H9 (cell line): ENCODE measurements around the gene MMP15. TPM values are rescaled to one million over a fixed set of nuclear protein-coding genes. Genes with fewer than 3 reads are reported as not detected.

ENCODE experiments used
- DNase-seq: peaks from one replicate; pipeline ENCODE4 v3.0.0-alpha.2; 2017
- H2AFZ ChIP-seq: one replicate; pipeline ENCODE4 v1.6.1; 2013; ENCODE audit warnings: mild to moderate bottlenecking, low read length, control low read depth, moderate library complexity
- H2AK5ac ChIP-seq: 2 replicates; pipeline ENCODE4 v1.6.1; 2013; ENCODE audit warnings: low read length, control low read depth, mixed read lengths; ENCODE audit not compliant: insufficient read length
- H2BK120ac ChIP-seq: one replicate; pipeline ENCODE4 v1.6.1; 2013; ENCODE audit warnings: low read depth, mild to moderate bottlenecking, low read length, control low read depth, inconsistent platforms; ENCODE audit not compliant: poor library complexity, severe bottlenecking
- H2BK12ac ChIP-seq: 2 replicates; pipeline ENCODE4 v1.6.1; 2013; ENCODE audit warnings: low read length, control low read depth, mixed read lengths, low read depth; ENCODE audit not compliant: insufficient read length
- H2BK15ac ChIP-seq: 2 replicates; pipeline ENCODE4 v1.6.1; 2013; ENCODE audit warnings: low read depth, low read length, control low read depth
- H2BK20ac ChIP-seq: one replicate; pipeline ENCODE4 v1.6.1; 2013; ENCODE audit warnings: low read depth, mild to moderate bottlenecking, low read length, control low read depth, inconsistent platforms; ENCODE audit not compliant: poor library complexity, severe bottlenecking
- H2BK5ac ChIP-seq: 2 replicates; pipeline ENCODE4 v1.6.1; 2013; ENCODE audit warnings: low read length, control low read depth, mixed read lengths; ENCODE audit not compliant: insufficient read length
- H3K14ac ChIP-seq: 2 replicates; pipeline ENCODE4 v1.6.1; 2013; ENCODE audit warnings: low read length, control low read depth; ENCODE audit not compliant: insufficient read depth
- H3K18ac ChIP-seq: 2 replicates; pipeline ENCODE4 v1.6.1; 2013; ENCODE audit warnings: low read depth, mild to moderate bottlenecking, mixed read lengths, low read length, control low read depth; ENCODE audit not compliant: insufficient read length
- H3K23ac ChIP-seq: 2 replicates; pipeline ENCODE4 v1.6.1; 2013; ENCODE audit warnings: low read length, control low read depth, mixed read lengths, low read depth; ENCODE audit not compliant: insufficient read length
- H3K23me2 ChIP-seq: 2 replicates; pipeline ENCODE4 v1.6.1; 2013; ENCODE audit warnings: low read depth, mild to moderate bottlenecking, mixed read lengths, low read length, control low read depth; ENCODE audit not compliant: insufficient read length, poor library complexity, severe bottlenecking
- H3K27ac ChIP-seq: 2 replicates; pipeline ENCODE4 v1.5.1; 2013; ENCODE audit warnings: low read length, control low read depth, mixed read lengths, low read depth; ENCODE audit not compliant: insufficient read length
- H3K27me3 ChIP-seq: 2 replicates; pipeline ENCODE4 v1.6.1; 2013; ENCODE audit warnings: low read length, control low read depth, inconsistent platforms; ENCODE audit not compliant: insufficient read depth
- H3K4ac ChIP-seq: 2 replicates; pipeline ENCODE4 v1.6.1; 2013; ENCODE audit warnings: low read depth, mild to moderate bottlenecking, control low read depth, inconsistent platforms, low read length, moderate library complexity
- H3K4me1 ChIP-seq: 2 replicates; pipeline ENCODE4 v1.6.1; 2013; ENCODE audit warnings: low read length, control low read depth, inconsistent platforms; ENCODE audit not compliant: insufficient read depth
- H3K4me2 ChIP-seq: 2 replicates; pipeline ENCODE4 v1.6.1; 2013; ENCODE audit warnings: low read length, control low read depth, mixed read lengths; ENCODE audit not compliant: insufficient read length, insufficient read depth
- H3K56ac ChIP-seq: 2 replicates; pipeline ENCODE4 v1.6.1; 2013; ENCODE audit warnings: low read depth, mild to moderate bottlenecking, mixed read lengths, low read length, control low read depth; ENCODE audit not compliant: insufficient read length
- H3K79me1 ChIP-seq: 2 replicates; pipeline ENCODE4 v1.6.1; 2013; ENCODE audit warnings: low read depth, mild to moderate bottlenecking, moderate library complexity, low read length, control low read depth, inconsistent platforms; ENCODE audit not compliant: insufficient read depth, poor library complexity, severe bottlenecking
- H3K79me2 ChIP-seq: 2 replicates; pipeline ENCODE4 v1.6.1; 2013; ENCODE audit warnings: low read length, control low read depth, inconsistent platforms; ENCODE audit not compliant: insufficient read depth
- H3K9ac ChIP-seq: 2 replicates; pipeline ENCODE4 v1.6.1; 2013; ENCODE audit warnings: low read length, control low read depth, mixed read lengths; ENCODE audit not compliant: insufficient read length; ENCODE audit errors: extremely low read depth
- H3K9me3 ChIP-seq: one replicate; pipeline ENCODE4 v1.6.1; 2013; ENCODE audit warnings: low read depth, low read length, inconsistent platforms; ENCODE audit not compliant: control insufficient read depth
- H3T11ph ChIP-seq: one replicate; pipeline ENCODE4 v1.6.1; 2013; ENCODE audit warnings: mild to moderate bottlenecking, low read length, control low read depth, inconsistent platforms
- H4K20me1 ChIP-seq: one replicate; pipeline ENCODE4 v1.6.1; 2013; ENCODE audit not compliant: control insufficient read depth, insufficient read length, insufficient read depth
- H4K5ac ChIP-seq: 2 replicates; pipeline ENCODE4 v1.6.1; 2013; ENCODE audit warnings: low read depth, mild to moderate bottlenecking, mixed read lengths, low read length, control low read depth; ENCODE audit not compliant: insufficient read length
- H4K8ac ChIP-seq: replicated peaks from 2 replicates; pipeline ENCODE4 v1.6.1; 2013; ENCODE audit warnings: low read length, control low read depth, mixed read lengths, low read depth; ENCODE audit not compliant: insufficient read length
- H4K91ac ChIP-seq: 2 replicates; pipeline ENCODE4 v1.6.1; 2013; ENCODE audit warnings: low read depth, mild to moderate bottlenecking, moderate library complexity, mixed read lengths, low read length, control low read depth; ENCODE audit not compliant: insufficient read length
- H3K27ac Mint-ChIP-seq, 3 experiments: 2 replicates in 2 of 3; 3 replicates in 1 of 3; pipeline ENCODE4 v1.8.0; 2020 to 2021; ENCODE audit warnings: mixed read lengths in 3 of 3, mild to moderate bottlenecking in 1 of 3, moderate library complexity in 1 of 3
- H3K27me3 Mint-ChIP-seq: 2 replicates; pipeline ENCODE4 v1.8.0; 2021; ENCODE audit warnings: low read depth, mild to moderate bottlenecking, moderate library complexity, mixed read lengths
- H3K36me3 Mint-ChIP-seq, 3 experiments: 2 replicates in 2 of 3; 3 replicates in 1 of 3; pipeline ENCODE4 v1.8.0; 2020 to 2021; ENCODE audit warnings: low read depth in 3 of 3, mixed read lengths in 3 of 3; ENCODE audit not compliant: insufficient read depth in 1 of 3
- H3K4me1 Mint-ChIP-seq, 2 experiments: 2 replicates each; pipeline ENCODE4 v1.8.0; 2020; ENCODE audit warnings: mixed read lengths in 2 of 2
- H3K4me3 Mint-ChIP-seq, 2 experiments: 2 replicates in 1 of 2; 3 replicates in 1 of 2; pipeline ENCODE4 v1.8.0; 2020 to 2021; ENCODE audit warnings: mild to moderate bottlenecking in 2 of 2, mixed read lengths in 2 of 2, moderate library complexity in 1 of 2
- H3K9me3 Mint-ChIP-seq, 2 experiments: 2 replicates in 1 of 2; 3 replicates in 1 of 2; pipeline ENCODE4 v1.8.0; 2020; ENCODE audit warnings: mild to moderate bottlenecking in 2 of 2, mixed read lengths in 2 of 2, moderate library complexity in 1 of 2
- CTCF ChIP-seq: fragments of 200-600 bp; sonication (generic); conservative IDR thresholded peaks from 3 replicates; pipeline ENCODE4 v1.8.0; 2021; ENCODE audit warnings: antibody characterized with exemption, mild to moderate bottlenecking
- WGBS: extraction: QIAGEN DNeasy Blood & Tissue Kit; methylation state at CpG from one replicate; pipeline ENCODE4 v1.1.7; 2013; ENCODE audit warnings: missing lambda C conversion rate, low lambda C conversion rate, mixed read lengths; ENCODE audit not compliant: insufficient read length; ENCODE audit errors: extremely low coverage; 5-methylcytosine and 5-hydroxymethylcytosine counted together
- total RNA-seq: library from RNA; stranded (reverse); gene quantifications from 2 replicates; pipeline ENCODE4 v1.2.1, GENCODE V29; 2021

The MMP15 gene
- total RNA-seq, 1 experiment from 2014 or later = 32.9 TPM

GRCh38 chr16:57993897-57994296 is 31.7 kb upstream of the MMP15 start:
- no peak for DNase-seq
- H2BK20ac ChIP-seq = no peak overlapping the region
- H3K9me3 Mint-ChIP-seq = no peaks in the 10 kb centered on the region
- no peak overlapping the region for H3K18ac ChIP-seq
- no peak overlapping the region for H3K27ac ChIP-seq
- no peaks in the 10 kb centered on the region for H3K79me1 ChIP-seq
- no peak overlapping the region for H3T11ph ChIP-seq
- no peak overlapping the region; the same call in 1 of the 2 replicates for H3K4ac ChIP-seq
- H3K36me3 Mint-ChIP-seq = peaks cover 4 to 14% (median 12%) of the 10 kb centered on the region in 3 experiments; a peak in 6 of 7 replicates
- H3K23ac ChIP-seq = no peak overlapping the region
- H3K4me1 ChIP-seq = no peaks in the 10 kb centered on the region; the same call in 1 of the 2 replicates
- no peaks in the 10 kb centered on the region for H3K79me2 ChIP-seq
- TF ChIP-seq CTCF = no peak
- no peak overlapping the region for H3K4me3 Mint-ChIP-seq
- H3K9ac ChIP-seq = no peak overlapping the region
- no peaks in the 10 kb centered on the region for H3K9me3 ChIP-seq
- no peak overlapping the region for H2BK5ac ChIP-seq
- peaks cover 10 to 11% of the 10 kb centered on the region in 2 experiments for H3K4me1 Mint-ChIP-seq
- no peak overlapping the region for H4K8ac ChIP-seq
- no peak overlapping the region for H2BK15ac ChIP-seq
- H3K4me2 ChIP-seq = no peak overlapping the region
- H3K23me2 ChIP-seq = no peaks in the 10 kb centered on the region
- no peak overlapping the region for H2AFZ ChIP-seq
- H3K27ac Mint-ChIP-seq = no peak overlapping the region
- H2BK12ac ChIP-seq = no peak overlapping the region
- H2BK120ac ChIP-seq = no peak overlapping the region
- no CpG with 5 or more reads among the region's 5 CpGs for WGBS
- no peak overlapping the region; the same call in 1 of the 2 replicates for H3K14ac ChIP-seq
- H4K20me1 ChIP-seq = no peaks in the 10 kb centered on the region
- H2AK5ac ChIP-seq = no peak overlapping the region
- H4K5ac ChIP-seq = no peak overlapping the region
- peak overlapping the region; percentile 28 for H4K91ac ChIP-seq
- no peak overlapping the region for H3K56ac ChIP-seq
- H3K27me3 ChIP-seq = no peaks in the 10 kb centered on the region
- no peaks in the 10 kb centered on the region; the same call in 1 of the 2 replicates for H3K27me3 Mint-ChIP-seq
